ENCODE results near the gene CABYR.
"Not testable (repeated sequence)": the region's sequence is repeated elsewhere in the genome, so short reads cannot be mapped to it uniquely, and the experiment has no call there.

CABYR gene

DNA sequence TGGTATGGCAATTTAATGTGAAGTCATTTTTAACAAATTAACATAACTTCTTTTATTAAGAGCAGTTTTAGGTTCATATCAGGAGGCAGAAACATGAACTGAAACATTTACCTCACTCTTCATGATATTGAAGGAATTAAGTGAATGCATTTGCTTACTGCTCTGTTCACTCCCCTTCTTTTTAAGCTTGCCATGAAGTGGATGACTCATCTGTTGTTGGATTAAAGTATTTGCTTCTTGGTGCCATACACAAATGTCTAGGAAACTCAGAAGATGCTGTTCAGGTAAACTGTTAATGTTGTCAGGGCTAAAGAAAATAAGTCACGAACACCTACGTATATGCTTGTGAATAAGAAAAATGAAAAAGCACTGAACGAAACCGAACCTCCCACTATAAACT lies 10.2 kb upstream of the CABYR start:
- no peak for DNase-seq (ENCODE audit: low read depth)

DNA sequence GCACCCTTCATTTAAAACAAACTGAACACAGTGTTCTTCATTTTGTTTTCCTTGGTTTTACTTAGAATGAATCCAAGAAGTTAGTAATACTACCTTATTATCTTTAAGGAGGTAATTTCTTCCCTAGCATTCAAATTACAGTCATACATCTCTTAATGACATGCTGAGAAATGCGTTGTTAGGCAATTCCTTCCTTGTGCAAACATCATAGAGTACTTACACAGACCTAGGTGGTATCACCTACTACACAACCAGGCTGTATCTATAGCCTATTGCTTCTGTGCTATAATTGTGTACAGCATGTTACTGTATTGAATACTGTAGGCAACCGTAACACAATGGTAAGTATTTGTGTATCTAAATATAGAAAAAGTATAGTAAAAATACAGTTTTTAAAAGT lies 8.4 kb upstream of the CABYR start:
- DNase-seq (ENCODE audit: low read depth), result no peak

DNA sequence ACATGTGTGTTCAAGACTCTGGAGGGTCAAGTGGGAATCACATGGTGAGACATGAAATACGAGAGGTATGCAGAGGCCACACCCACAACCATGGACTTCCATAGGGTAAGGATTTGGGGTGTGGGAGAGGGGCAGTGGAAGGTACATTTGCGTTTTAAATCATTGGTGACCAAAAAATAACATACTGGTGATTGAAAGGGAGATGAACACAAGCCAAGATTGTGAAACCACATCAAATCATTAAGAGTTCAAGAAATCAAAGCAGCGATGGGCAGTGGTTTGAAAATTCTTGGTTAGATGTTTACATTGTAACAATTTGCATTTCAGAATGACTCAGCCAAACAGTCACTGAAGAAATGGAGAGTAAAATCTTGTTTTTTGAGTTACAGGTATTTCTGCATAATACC lies 1.9 kb upstream of the CABYR start:
- no peak for DNase-seq (ENCODE audit: low read depth)

DNA sequence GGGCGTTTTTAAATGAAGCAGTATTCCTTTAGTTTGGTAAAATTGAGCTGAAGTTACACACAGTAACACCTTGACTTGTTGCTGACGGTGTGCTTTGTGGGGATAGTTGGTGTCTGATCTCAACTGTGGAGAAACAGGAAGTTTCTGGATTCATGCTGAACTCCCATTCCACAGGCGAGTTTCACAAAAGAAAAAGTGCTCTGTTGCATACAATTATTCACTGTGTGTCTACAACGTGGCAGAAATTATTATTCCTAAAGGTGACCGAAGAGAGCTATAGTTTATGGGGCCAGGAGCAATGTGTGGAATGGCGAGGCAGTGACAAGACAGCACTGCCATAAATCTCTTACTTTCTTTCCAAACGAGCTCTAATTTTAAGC lies 463 bp upstream of the CABYR start:
- no peak for DNase-seq (ENCODE audit: low read depth)

DNA sequence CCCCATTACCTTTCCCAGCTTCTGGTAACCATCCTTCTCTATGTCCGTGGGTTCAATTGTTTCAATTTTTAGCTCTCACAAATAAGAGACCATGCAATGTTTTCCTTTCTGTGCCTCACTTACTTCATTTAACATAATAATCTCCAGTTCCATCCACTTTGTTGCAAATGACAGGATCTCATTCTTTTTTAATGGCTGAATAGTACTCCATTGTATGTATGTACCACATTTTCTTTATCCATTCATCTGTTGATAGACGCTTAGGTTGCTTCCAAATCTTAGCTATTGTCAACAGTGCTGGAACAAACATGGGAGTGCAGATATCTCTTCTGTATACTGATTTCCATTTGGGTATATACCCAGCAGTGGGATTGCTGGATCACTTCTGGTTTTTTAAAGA lies 1.8 kb downstream of the CABYR start:
- DNase-seq (ENCODE audit: low read depth), result no peak

DNA sequence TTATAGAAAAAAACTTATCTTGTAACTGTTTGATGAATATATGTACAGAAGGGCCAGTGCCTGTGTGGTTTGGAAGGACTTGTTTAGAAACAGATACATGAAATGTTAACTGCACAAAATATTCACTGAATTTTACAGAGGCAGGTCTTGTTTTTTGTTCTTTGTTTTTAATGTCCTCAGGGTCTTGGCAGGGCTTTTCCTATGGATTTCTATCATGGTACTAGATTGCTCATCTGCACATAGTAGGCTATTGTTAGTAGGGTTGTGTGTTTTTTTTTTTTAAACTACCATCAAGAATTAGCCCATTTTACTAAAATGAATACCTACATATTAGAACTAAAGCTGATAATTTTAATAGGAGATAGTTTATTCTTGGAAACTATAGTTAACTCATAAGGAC lies 3.5 kb downstream of the CABYR start:
- no peak for DNase-seq (ENCODE audit: low read depth)

DNA sequence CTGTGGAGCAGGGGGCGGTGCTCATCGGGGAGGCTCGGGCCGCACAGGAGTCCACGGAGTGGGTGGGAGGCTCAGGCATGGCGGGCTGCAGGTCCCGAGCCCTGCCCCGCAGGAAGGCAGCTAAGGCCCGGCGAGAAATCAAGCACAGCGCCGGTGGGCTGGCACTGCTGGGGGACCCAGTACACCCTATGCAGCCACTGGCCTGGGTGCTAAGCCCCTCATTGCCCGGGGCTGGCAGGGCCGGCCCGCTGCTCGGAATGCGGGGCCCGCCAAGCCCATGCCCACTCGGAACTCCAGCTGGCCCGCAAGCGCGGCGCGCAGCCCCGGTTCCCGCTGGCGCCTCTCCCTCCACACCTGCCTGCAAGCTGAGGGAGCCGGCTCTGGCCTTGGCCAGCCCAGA lies 10.7 kb downstream of the CABYR start:
- not testable (repeated sequence) for DNase-seq (ENCODE audit: low read depth)

DNA sequence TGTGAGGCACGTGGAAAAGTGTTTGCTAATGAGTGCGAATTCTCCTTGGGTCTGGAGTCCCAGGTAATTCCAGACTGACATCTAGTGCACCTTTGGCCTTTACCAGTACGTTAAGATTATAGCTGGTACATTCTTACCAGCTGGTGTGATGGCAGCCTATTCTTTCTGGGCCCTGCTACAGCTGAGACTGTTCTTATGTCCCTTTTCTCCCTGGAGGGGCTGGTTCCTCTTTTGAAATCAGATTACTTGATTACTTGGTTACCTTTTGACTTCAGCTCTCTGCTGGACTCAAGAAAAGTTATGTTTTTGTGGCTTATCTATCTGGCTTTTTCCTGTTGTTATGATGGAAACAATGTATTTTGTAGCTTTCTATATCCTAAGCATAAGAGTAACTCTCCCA lies 14.5 kb downstream of the CABYR start:
- no peak for DNase-seq (ENCODE audit: low read depth)

DNA sequence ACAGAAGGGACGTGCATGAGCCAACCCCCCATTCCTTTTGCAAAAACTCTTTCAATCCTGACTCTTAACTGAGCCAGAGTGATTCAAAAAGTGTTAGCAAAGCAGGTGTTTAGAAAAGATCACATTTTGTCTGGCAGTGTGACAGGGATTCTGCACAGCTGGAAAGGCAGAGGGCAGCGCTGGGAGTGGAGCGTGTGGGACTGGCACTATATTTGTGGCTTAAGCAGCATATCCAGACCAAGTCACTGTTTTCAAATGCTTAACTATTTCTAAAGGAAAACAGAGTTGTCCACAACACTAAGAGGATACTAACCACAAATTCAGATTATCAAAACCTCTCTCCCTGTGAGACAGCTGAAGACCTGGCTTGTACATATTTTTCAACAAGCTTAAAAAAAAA lies 19.0 kb downstream of the CABYR start:
- no peak for DNase-seq (ENCODE audit: low read depth)

DNA sequence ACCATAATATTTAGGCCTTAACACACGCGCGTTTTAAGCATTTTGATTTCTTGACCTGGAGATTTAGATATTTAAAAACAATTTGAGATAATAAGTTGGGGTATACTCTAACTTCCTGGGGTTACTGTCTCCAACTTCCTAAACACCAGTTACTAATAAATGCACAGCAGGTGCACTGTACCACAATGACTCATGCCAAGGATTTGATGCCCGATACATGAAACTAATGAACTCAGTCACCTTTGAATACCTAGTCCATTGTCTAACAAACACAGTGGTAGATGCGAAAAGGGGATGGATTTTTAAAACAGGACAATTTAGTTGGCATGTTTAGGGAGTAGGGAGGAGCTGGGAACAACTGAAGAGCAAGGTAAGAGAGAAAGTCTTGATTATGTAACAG lies 21.2 kb downstream of the CABYR start:
- no peak for DNase-seq (ENCODE audit: low read depth)

DNA sequence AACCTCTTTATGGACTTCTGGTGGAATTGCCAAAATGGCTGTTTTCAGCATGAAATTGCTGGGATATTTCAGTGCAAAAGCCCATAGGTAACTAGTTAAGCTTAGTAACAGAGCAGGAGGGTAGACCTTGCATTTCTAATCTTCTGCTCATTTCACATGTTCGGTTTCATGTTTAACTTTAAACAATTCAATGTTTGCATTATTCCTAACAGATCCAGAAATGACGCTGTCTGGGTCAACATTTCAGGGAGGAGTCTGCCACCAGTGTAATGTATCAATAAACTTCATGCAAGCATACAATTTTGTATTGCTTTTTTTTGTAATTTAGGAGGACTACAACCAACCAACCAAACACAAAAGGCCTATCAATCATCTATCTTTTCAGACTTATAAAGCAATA lies 22.4 kb downstream of the CABYR start:
- no peak for DNase-seq (ENCODE audit: low read depth)

DNA sequence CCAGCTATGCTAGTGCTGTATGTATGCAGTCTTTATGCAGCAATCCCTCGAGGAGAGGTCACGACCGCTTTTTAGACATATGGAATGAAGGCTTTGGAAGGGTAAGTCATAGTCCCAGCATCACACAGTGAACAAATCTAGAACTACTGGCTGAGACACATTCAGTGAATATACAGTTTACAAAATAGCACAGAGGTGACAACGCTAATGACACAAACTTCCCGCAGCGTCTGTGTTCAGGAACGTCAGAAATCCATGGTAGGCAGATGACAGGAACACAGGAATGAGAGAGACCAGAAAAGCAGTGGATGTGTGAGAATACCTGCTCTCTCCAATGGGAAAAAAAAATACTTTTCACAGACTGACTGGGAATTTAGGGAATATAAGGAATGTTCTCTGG lies 29.6 kb downstream of the CABYR start:
- no peak for DNase-seq (ENCODE audit: low read depth)

DNA sequence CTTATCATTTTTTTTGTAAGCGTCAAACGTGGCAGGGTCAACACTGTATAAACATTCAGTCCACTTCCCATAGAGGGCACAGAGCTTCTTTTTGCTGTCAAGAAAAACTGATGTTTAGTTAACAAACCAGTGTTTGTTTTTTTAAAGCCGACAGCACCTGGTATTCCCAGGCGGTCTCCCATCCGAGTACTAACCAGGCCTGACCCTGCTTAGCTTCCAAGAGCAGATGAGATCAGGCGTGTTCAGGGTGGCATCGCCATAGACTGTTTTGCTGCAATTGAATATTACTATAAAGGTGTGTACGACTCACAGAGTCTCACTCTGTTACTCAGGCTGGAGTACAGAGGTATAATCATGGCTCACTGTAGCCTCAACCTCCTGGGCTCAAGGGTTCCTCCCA lies 31.5 kb downstream of the CABYR start:
- no peak for DNase-seq (ENCODE audit: low read depth)

DNA sequence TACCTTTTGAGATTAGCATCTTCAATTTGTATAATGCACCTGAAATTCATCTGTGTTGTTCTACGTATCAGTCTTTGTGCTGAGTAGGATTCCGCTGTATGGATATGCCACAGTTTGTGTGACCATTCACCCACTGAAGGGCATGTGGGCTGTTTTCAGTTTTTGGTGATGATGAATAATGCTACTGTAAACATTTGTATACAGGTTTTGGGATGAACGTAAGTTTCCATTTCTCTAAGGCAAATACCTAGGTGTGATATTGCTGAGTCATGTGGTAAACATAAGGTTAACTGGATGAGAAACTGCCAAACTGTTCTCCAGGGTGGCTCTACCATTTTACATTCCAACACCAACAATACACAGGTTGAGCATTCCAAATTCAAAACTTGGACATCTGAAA lies 35.1 kb downstream of the CABYR start:
- DNase-seq (ENCODE audit: low read depth), result no peak

DNA sequence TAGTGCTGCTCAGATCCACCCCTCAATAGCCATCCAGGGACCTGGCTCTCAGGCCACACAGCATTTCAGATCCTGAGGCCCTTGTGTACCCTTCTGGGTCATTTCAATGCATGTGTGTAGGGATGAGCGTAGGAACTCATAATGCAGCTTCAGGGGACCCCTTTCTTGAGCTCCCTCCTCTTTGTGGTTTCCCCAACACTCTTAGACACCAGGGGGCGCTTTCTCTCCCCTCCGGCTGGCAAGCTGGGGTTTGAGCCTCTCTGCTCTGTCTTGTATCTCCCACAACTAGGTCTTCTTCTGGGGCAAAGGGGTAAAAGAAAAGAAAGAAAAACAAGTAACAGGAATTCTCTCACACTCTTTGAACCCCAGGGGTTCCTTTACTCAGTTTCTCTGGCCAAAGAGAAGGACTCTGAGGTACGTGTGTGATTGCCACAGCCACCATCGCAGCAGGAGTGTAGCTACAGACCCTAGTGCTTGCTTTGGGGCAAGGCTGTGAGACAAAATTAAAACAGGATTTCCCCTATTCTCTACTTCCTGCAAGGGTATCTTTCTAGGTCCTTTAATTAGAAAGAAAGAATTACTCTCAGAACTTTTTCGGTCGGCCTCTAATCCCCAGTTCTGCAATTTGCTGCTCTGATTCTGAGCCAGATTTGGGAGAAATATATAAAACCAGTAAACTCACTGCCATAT lies 38.0 kb downstream of the CABYR start:
- peak; percentile 18 for DNase-seq (ENCODE audit: low read depth)

DNA sequence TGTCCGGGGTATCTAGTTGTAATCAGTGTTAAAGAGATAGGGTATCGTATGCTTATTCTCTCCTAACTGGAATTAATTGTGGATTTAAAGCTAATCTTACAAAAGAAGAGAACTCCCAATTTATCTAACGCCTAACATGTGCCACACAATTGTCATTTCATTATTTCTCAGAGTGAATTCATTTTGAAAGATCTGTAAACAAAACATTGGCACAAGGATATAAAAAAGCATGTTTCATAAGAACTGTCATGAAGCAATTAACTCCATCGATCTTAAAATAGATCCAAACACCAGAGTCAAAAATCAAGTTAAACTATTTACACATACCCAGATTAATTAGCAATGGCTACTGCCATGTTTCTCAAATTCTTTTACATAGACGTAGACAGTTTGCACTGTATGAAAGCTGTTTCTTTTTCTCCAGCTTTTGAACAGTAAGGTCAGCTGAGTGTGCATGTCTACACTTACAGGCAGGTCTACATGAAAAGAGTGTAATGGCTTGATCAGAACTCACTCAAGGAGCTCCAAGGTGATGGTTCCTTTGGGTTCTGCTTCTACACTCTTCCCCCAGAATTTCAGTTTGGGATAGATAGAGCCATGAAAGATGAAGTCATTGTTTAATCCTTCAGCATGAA lies 38.8 kb downstream of the CABYR start:
- DNase-seq (ENCODE audit: low read depth), result no peak

DNA sequence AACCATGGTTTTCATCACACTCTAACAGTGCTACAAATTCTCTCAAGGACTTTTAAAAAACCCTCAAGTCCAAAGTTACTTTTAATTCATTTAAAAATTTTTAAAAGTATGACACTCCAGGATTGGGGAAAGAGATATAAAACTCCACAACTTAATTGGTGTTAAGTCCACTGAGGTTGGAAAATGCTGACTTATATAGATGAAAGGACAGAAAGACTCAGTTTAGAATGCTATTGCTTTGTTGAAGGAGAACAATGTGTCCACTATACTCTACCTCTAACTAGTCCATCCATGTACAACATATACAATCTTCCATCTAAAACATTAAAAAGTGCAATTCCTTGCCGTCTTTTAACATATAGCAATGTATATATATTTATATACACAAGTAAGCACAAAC lies 41.2 kb downstream of the CABYR start:
- no peak for DNase-seq (ENCODE audit: low read depth)

DNA sequence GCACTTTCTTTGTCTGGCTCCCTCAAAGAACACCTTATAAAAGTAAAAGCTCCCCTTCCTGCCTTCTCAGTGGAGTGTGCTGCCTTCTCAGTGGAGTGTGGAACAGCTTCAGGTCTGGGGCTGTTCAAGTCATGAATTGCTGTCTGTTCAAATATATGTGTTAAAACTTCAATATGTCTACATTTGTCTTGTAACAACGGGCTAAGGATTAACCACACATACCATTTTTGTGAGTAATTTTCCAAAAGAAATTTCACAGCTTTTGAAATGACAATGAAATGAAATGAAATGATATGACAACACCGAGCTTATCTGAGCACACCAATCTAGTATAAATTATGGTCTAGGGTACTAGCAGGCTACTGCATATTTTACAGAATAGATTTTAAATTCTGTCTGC lies 42.9 kb downstream of the CABYR start:
- no peak for DNase-seq (ENCODE audit: low read depth)

DNA sequence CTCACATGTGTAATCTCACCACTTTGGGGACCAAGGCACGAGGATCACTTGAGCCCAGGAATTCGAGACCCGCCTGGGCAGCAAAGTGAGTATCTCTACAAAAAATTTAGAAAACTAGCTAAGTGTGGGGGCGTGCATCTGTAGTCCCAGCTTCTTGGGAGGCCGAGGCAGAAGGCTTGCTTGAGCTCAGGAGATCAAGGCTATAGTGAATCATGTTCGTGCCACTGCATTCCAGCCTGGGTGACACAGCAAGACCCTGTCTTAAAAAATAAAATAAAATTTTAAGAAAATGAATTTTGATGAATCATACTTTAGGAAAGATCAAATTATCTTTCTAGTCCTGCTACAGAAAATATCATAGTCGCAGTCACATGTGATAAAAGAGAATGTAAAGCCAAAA lies 46.9 kb downstream of the CABYR start:
- no peak for DNase-seq (ENCODE audit: low read depth)

DNA sequence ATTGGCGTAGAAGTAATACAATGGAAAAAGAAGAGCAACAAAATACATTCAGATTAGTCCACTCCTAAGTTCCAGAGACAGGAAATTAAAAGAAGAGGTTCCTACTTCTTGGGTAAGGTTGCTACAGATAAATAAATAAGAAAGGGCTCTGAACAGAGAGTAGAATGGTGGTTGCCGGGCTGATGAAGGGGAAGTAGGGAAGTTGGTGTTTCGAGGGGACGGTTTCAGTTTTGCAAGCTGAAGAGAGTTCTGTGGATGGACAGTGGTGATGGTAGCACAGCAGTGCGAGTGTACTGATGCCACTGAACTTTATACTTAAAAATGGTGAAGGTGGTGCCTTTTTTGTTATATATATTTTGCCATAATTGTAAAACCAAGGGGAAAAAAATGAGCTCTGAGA lies 48.2 kb downstream of the CABYR start:
- no peak for DNase-seq (ENCODE audit: low read depth)

DNA sequence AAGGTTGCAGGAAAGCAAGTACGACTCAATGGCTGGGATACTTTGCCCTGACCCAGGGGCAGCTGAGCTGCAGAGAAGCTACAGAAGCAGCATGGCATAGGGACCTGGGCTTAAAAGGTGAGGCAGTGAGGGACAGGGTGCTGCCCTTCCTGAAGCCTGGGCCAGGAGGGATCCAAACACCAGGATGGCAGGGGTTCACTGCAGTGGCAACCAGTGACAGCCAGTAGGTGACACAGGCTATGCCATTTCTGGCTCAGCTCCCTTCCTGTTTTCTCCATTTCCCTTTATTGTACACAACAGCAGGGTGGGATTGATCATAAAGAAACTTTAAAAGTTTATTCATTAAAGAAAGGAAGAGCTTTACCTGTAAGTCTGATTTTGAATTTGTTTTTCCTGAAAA lies 48.8 kb downstream of the CABYR start:
- no peak for DNase-seq (ENCODE audit: low read depth)

DNA sequence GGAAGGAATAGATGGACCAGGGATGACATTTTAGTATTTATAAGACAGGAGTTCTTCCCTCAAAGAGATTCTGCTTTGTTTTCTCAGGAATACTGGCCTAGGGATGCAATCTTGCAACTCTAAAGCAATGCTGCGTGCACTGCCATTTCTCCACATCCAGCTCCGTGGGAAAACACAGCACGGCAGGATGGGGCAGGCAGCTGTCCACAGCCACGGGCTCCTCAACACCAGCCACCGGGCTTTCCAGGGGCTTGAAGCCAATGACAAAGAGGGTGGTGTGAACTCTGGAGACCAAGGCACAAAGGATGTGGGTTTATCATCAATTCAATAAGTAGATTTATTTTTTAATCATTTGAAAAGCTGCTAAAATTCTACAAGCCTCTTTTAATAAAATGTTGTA lies 49.3 kb downstream of the CABYR start:
- DNase-seq (ENCODE audit: low read depth), result no peak

DNA sequence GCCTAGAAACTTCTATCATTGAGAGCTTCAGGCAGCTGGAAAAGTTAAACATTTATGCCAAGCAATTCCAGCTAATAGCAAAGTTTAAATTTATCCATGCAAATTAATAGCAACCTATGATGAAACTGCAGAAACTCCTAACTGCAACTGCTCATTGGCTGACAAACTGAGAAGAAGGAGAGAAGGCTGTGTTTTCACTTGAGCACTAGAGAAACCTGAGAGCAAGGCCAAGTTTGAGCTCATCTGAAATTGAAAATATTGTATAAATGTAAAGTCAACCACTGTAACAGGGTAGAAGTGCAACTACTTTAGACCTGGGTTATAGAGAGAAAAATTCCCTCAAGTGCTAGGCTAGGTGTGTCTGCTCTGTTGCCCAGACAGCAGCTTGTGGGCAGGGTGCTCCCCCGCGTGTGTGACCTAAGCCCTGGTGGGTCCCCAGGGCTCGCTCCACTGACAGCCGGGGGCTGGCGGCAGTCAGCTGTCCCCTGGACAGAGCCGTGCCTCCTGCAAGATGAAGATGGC lies 50.2 kb downstream of the CABYR start:
- no peak for DNase-seq (ENCODE audit: low read depth)

DNA sequence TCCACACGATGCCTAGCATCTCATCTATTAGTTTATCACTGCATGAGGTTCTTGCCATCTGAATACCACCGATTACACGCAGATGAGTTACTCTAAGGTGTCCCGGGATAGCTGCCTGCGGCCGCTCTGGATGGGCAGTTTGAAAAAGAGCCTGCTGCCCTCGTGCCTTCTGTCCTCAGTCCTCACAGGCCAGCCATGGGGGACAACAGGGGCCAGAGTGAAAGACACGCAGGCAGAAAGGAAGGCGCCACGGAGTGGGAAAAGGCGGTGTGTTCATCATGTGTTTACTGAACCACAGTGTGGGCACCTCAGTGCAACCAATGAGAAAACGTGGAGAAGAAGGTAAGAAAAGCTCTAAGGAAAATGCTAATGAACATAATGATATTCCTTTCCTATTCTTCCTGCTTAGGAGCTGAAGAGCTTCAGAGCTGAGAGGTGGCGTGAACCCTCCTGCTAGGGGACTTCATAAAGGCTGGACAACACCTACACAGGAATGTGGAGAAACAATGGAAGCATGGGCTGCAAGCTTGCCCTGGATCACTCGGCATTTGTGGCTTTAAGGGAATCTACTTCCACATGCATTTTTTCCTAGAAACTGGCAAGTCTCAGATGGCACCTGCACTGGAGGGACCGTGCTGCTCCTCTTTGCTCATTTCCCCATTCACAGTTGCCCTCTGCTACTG lies 50.9 kb downstream of the CABYR start:
- DNase-seq (ENCODE audit: low read depth), result no peak
